ENCODE results near the gene RAI2. TPM values are rescaled to one million over a fixed set of nuclear protein-coding genes. Genes with fewer than 3 reads are reported as not detected.

RAI2 gene
- total and polyA plus RNA-seq, 2 donors (not counting 1 experiment from before 2014, with no cell fraction given): 0.91 to 2.1 TPM

GRCh38 chrX:17773221-17773876, 87.7 kb downstream of the RAI2 start:
- TF ChIP-seq, protein P1, sequence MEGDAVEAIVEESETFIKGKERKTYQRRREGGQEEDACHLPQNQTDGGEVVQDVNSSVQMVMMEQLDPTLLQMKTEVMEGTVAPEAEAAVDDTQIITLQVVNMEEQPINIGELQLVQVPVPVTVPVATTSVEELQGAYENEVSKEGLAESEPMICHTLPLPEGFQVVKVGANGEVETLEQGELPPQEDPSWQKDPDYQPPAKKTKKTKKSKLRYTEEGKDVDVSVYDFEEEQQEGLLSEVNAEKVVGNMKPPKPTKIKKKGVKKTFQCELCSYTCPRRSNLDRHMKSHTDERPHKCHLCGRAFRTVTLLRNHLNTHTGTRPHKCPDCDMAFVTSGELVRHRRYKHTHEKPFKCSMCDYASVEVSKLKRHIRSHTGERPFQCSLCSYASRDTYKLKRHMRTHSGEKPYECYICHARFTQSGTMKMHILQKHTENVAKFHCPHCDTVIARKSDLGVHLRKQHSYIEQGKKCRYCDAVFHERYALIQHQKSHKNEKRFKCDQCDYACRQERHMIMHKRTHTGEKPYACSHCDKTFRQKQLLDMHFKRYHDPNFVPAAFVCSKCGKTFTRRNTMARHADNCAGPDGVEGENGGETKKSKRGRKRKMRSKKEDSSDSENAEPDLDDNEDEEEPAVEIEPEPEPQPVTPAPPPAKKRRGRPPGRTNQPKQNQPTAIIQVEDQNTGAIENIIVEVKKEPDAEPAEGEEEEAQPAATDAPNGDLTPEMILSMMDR (conservative IDR thresholded peaks at IDR 0.05 in 1 of 2, IDR thresholded peaks at IDR 0.05 in 1 of 2; ENCODE audit: low read depth in 1 of 2, low read length in 2 of 2): no peak
- no peak for TF ChIP-seq EZH2 (IDR thresholded peaks at IDR 0.05; ENCODE audit: low read length, missing control alignments)
- H3K9me3 ChIP-seq (ENCODE audit: control insufficient read depth, insufficient read depth, low read depth, low read length): no peaks in the 10 kb centered on the region
- H3K27me3 ChIP-seq (ENCODE audit: control insufficient read depth, insufficient read depth, low read length): peaks cover 11% of the 10 kb centered on the region
- no peaks in the 10 kb centered on the region for H4K20me1 ChIP-seq (ENCODE audit: control insufficient read depth, extremely low read depth, insufficient read depth, low read length)
- no peak overlapping the region for H2AFZ ChIP-seq (ENCODE audit: low read length)
- no peaks in the 10 kb centered on the region for H3K79me2 ChIP-seq (ENCODE audit: control insufficient read depth, insufficient read depth, low read length)
- H3K4me2 ChIP-seq (ENCODE audit: extremely low read depth, insufficient read depth, low read length): no peak overlapping the region
- H3K4me3 ChIP-seq (replicated peaks in 1 of 4; ENCODE audit: control extremely low read depth in 1 of 4, insufficient read depth in 1 of 4, low read depth in 3 of 4, low read length in 4 of 4): no peak overlapping the region
- no peak for DNase-seq (ENCODE audit: low read depth in 2 of 2)
- H3K4me1 ChIP-seq (ENCODE audit: control insufficient read depth, extremely low read depth, insufficient read depth, low read length): no peaks in the 10 kb centered on the region
- no peaks in the 10 kb centered on the region for H3K36me3 ChIP-seq (ENCODE audit: control insufficient read depth, insufficient read depth, low read length)
- H3K9ac ChIP-seq (ENCODE audit: insufficient read depth, low read length): no peak overlapping the region
- H3K27ac ChIP-seq (ENCODE audit: insufficient read depth, low read length): no peak overlapping the region

DNA sequence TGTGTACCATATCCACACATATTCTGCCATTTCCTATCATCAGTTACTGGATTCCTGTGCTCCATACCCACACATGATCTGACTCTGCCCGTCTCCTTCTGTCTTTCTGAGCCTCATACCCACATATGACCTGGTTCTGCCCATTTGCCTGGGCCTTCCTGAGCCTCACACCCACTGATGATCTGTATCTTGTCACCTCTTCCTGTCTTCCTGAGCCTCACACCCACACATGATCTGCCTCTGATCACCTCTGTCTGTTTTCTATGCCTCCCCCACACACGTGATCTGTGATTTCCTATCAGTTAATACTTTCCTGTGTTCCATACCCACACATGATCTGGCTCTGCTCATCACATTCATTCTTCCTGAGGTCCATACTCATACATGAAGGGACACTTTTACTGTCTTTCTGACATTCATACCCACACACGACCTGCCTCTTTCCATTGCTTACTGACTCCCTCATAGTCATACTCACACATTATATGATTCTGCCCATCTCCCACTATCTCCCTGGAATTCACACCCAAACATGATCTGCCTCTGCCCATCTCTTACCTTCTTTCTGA, 91.3 kb downstream of the RAI2 start:
- no peak for TF ChIP-seq EZH2 (IDR thresholded peaks at IDR 0.05; ENCODE audit: low read length, missing control alignments)
- TF ChIP-seq, protein P1 (conservative IDR thresholded peaks at IDR 0.05 in 1 of 2, IDR thresholded peaks at IDR 0.05 in 1 of 2; ENCODE audit: low read depth in 1 of 2, low read length in 2 of 2): no peak
- Histone ChIP-seq H3K4me1 (ENCODE audit: control insufficient read depth, extremely low read depth, insufficient read depth, low read length) (no peaks in the 10 kb centered on the region), H2AFZ (ENCODE audit: low read length) (no peak overlapping the region), H4K20me1 (ENCODE audit: control insufficient read depth, extremely low read depth, insufficient read depth, low read length) (no peaks in the 10 kb centered on the region), H3K79me2 (ENCODE audit: control insufficient read depth, insufficient read depth, low read length) (no peaks in the 10 kb centered on the region), H3K36me3 (ENCODE audit: control insufficient read depth, insufficient read depth, low read length) (no peaks in the 10 kb centered on the region), H3K27ac (ENCODE audit: insufficient read depth, low read length) (no peak overlapping the region), H3K4me2 (ENCODE audit: extremely low read depth, insufficient read depth, low read length) (no peak overlapping the region), H3K4me3 (replicated peaks in 1 of 4; ENCODE audit: control extremely low read depth in 1 of 4, insufficient read depth in 1 of 4, low read depth in 3 of 4, low read length in 4 of 4) (no peak overlapping the region), H3K9me3 (ENCODE audit: control insufficient read depth, insufficient read depth, low read depth, low read length) (no peaks in the 10 kb centered on the region), H3K9ac (ENCODE audit: insufficient read depth, low read length) (no peak overlapping the region), H3K27me3 (ENCODE audit: control insufficient read depth, insufficient read depth, low read length) (peaks cover 11% of the 10 kb centered on the region)
- DNase-seq (ENCODE audit: low read depth in 2 of 2): no peak

- no peaks in the 10 kb centered on the region for H3K36me3 ChIP-seq (ENCODE audit: control insufficient read depth, insufficient read depth, low read length)
- H4K20me1 ChIP-seq (ENCODE audit: control insufficient read depth, extremely low read depth, insufficient read depth, low read length): no peaks in the 10 kb centered on the region
- TF ChIP-seq, protein P1 (conservative IDR thresholded peaks at IDR 0.05 in 1 of 2, IDR thresholded peaks at IDR 0.05 in 1 of 2; ENCODE audit: low read depth in 1 of 2, low read length in 2 of 2): no peak
- H3K4me1 ChIP-seq (ENCODE audit: control insufficient read depth, extremely low read depth, insufficient read depth, low read length): no peaks in the 10 kb centered on the region
- no peaks in the 10 kb centered on the region for H3K79me2 ChIP-seq (ENCODE audit: control insufficient read depth, insufficient read depth, low read length)
- H2AFZ ChIP-seq (ENCODE audit: low read length): no peak overlapping the region
- H3K4me2 ChIP-seq (ENCODE audit: extremely low read depth, insufficient read depth, low read length): no peak overlapping the region
- no peak overlapping the region for H3K27ac ChIP-seq (ENCODE audit: insufficient read depth, low read length)
- no peak overlapping the region for H3K9ac ChIP-seq (ENCODE audit: insufficient read depth, low read length)
- no peak overlapping the region for H3K4me3 ChIP-seq (replicated peaks in 1 of 4; ENCODE audit: control extremely low read depth in 1 of 4, insufficient read depth in 1 of 4, low read depth in 3 of 4, low read length in 4 of 4)
- no peaks in the 10 kb centered on the region for H3K9me3 ChIP-seq (ENCODE audit: control insufficient read depth, insufficient read depth, low read depth, low read length)
- DNase-seq (ENCODE audit: low read depth in 2 of 2): no peak
- peaks cover 11% of the 10 kb centered on the region for H3K27me3 ChIP-seq (ENCODE audit: control insufficient read depth, insufficient read depth, low read length)
Observed at GRCh38 chrX:17768997-17769396, 92.1 kb downstream of the RAI2 start.

Data from fibroblast of lung (primary cell).